WERI-Rb-1 (cell line): ENCODE data around the gene GGPS1.
"Not testable (repeated sequence)": the region's sequence is repeated elsewhere in the genome, so short reads cannot be mapped to it uniquely, and the experiment has no call there.

Experiments
- DNase-seq: peaks from one replicate; pipeline ENCODE4 v3.0.0-alpha.2; 2020
- H3K27ac ChIP-seq: fragments of 250-450 bp; sonication (Bioruptor Pico); 2 replicates; pipeline ENCODE4 v1.5.1; 2020; ENCODE audit warnings: mild to moderate bottlenecking, moderate library complexity
- H3K27me3 ChIP-seq: fragments of 250-450 bp; sonication (Bioruptor Pico); 2 replicates; pipeline ENCODE4 v1.5.1; 2021; ENCODE audit warnings: mild to moderate bottlenecking, low read depth, moderate library complexity; ENCODE audit not compliant: insufficient read depth, severe bottlenecking
- H3K36me3 ChIP-seq: fragments of 250-450 bp; sonication (Bioruptor Pico); 2 replicates; pipeline ENCODE4 v1.5.1; 2020; ENCODE audit warnings: mild to moderate bottlenecking, moderate library complexity
- H3K4me3 ChIP-seq: 2 replicates; pipeline ENCODE4 v1.5.1; 2011; ENCODE audit warnings: low read depth, mild to moderate bottlenecking, control low read depth, low read length
- H3K9me3 ChIP-seq: fragments of 250-450 bp; sonication (Bioruptor Pico); 2 replicates; pipeline ENCODE4 v1.5.1; 2021; ENCODE audit warnings: mild to moderate bottlenecking, moderate library complexity; ENCODE audit not compliant: severe bottlenecking
- CTCF ChIP-seq: IDR thresholded peaks from 2 replicates; pipeline ENCODE4 v1.5.1; 2011; ENCODE audit warnings: low read depth, mild to moderate bottlenecking, control low read depth, inconsistent platforms, low read length

The GGPS1 gene

GRCh38 chr1:235351898-235352297 lies 23.5 kb downstream of the GGPS1 start:
- H3K27me3 ChIP-seq = no peaks in the 10 kb centered on the region
- TF ChIP-seq CTCF = no peak
- no peak for DNase-seq
- no peaks in the 10 kb centered on the region for H3K36me3 ChIP-seq
- no peaks in the 10 kb centered on the region for H3K9me3 ChIP-seq
- H3K27ac ChIP-seq = no peak overlapping the region
- H3K4me3 ChIP-seq = no peak overlapping the region

GRCh38 chr1:235357485-235358373 lies 29.4 kb downstream of the GGPS1 start:
- no peak for TF ChIP-seq CTCF
- DNase-seq = peak; percentile 23
- Histone ChIP-seq H3K36me3 (no peaks in the 10 kb centered on the region), H3K9me3 (no peaks in the 10 kb centered on the region), H3K4me3 (no peak overlapping the region), H3K27ac (no peak overlapping the region), H3K27me3 (no peaks in the 10 kb centered on the region)

- Histone ChIP-seq H3K27ac (no peak overlapping the region), H3K27me3 (no peaks in the 10 kb centered on the region), H3K9me3 (no peaks in the 10 kb centered on the region), H3K36me3 (no peaks in the 10 kb centered on the region), H3K4me3 (no peak overlapping the region)
- peak; percentile 3 for DNase-seq
- no peak for TF ChIP-seq CTCF
These were observed 30.5 kb downstream of the GGPS1 start for GRCh38 chr1:235358899-235359298.

GRCh38 chr1:235364189-235364588 lies 35.8 kb downstream of the GGPS1 start:
- not testable (repeated sequence) for H3K27ac ChIP-seq, H3K36me3 ChIP-seq, H3K9me3 ChIP-seq, H3K4me3 ChIP-seq, H3K27me3 ChIP-seq
- DNase-seq = peak; percentile 4

- peak; percentile 7 for DNase-seq
- Histone ChIP-seq H3K4me3 (no peak overlapping the region), H3K36me3 (peaks cover 8% of the 10 kb centered on the region; the same call in 1 of the 2 replicates), H3K9me3 (no peaks in the 10 kb centered on the region), H3K27me3 (no peaks in the 10 kb centered on the region), H3K27ac (no peak overlapping the region)
- TF ChIP-seq CTCF = no peak
These were observed 37.9 kb downstream of the GGPS1 start for GRCh38 chr1:235366286-235366685.

GRCh38 chr1:235367000-235367908 lies 38.9 kb downstream of the GGPS1 start, which contains the start of gene TBCE:
Gene TBCE (plus strand): TSS chr1:235367427. CDS start chr1:235380050, 12,623 bp downstream.
- H3K27ac ChIP-seq = peak within 1 kb of the TSS; percentile 82
- peak within 1 kb of the TSS; percentile 83 for H3K4me3 ChIP-seq
- H3K27me3 ChIP-seq = no peaks in the 10 kb centered on the region
- no peaks in the 10 kb centered on the region for H3K9me3 ChIP-seq
- peak; percentile 100 for DNase-seq
- peak; percentile 38; the same call in 1 of the 2 replicates for TF ChIP-seq CTCF
- peaks cover 14% of the 10 kb centered on the region for H3K36me3 ChIP-seq
